Osteoblast (primary cell): Measurements from ENCODE around the gene PKIG. TPM values are rescaled to one million over a fixed set of nuclear protein-coding genes. Genes with fewer than 3 reads are reported as not detected.

ENCODE experiments used
- DNase-seq: peaks from one replicate; pipeline ENCODE4 v3.0.0; 2011; ENCODE audit warnings: low spot score, mixed read lengths; ENCODE audit not compliant: insufficient read length; ENCODE audit errors: missing footprints
- H2AFZ ChIP-seq: 2 replicates; pipeline ENCODE4 v1.6.0; 2011; ENCODE audit warnings: mild to moderate bottlenecking, low read length
- H3K27ac ChIP-seq: 2 replicates; pipeline ENCODE4 v1.5.1; 2011; ENCODE audit warnings: mild to moderate bottlenecking, low read depth, low read length, moderate library complexity
- H3K27me3 ChIP-seq: 2 replicates; pipeline ENCODE4 v1.6.0; 2012; ENCODE audit warnings: mild to moderate bottlenecking, control low read depth, inconsistent platforms, low read length, moderate library complexity; ENCODE audit not compliant: insufficient read depth
- H3K36me3 ChIP-seq: 2 replicates; pipeline ENCODE4 v1.5.1; 2011; ENCODE audit warnings: mild to moderate bottlenecking, low read length, control low read depth, moderate library complexity; ENCODE audit not compliant: insufficient read depth
- H3K4me1 ChIP-seq: 2 replicates; pipeline ENCODE4 v1.5.1; 2011; ENCODE audit warnings: mild to moderate bottlenecking, low read length, control low read depth, moderate library complexity; ENCODE audit not compliant: insufficient read depth
- H3K4me2 ChIP-seq: 2 replicates; pipeline ENCODE4 v1.6.0; 2011; ENCODE audit warnings: mild to moderate bottlenecking, low read length; ENCODE audit not compliant: insufficient read depth
- H3K4me3 ChIP-seq: fragments of 200-600 bp; sonication (generic); 3 replicates; pipeline ENCODE4 v1.5.1; 2012; ENCODE audit warnings: mild to moderate bottlenecking, low read length, inconsistent platforms; ENCODE audit not compliant: insufficient read depth
- H3K79me2 ChIP-seq: 2 replicates; pipeline ENCODE4 v1.6.0; 2012; ENCODE audit warnings: mild to moderate bottlenecking, low read length, control low read depth, inconsistent platforms; ENCODE audit not compliant: insufficient read depth
- H3K9me3 ChIP-seq: 2 replicates; pipeline ENCODE4 v1.5.1; 2011; ENCODE audit warnings: low read depth, low read length, control low read depth
- H4K20me1 ChIP-seq: 2 replicates; pipeline ENCODE4 v1.6.0; 2012; ENCODE audit warnings: mild to moderate bottlenecking, low read length, control low read depth; ENCODE audit not compliant: insufficient read depth
- CTCF ChIP-seq: IDR thresholded peaks from 2 replicates; pipeline ENCODE4 v1.5.1; 2011; ENCODE audit warnings: mild to moderate bottlenecking, low read depth, low read length, moderate library complexity; ENCODE audit errors: extremely low read depth
- total RNA-seq: library from RNA; depleted of rRNA; stranded (reverse); fragments of >200 nt; gene quantifications from 2 replicates; pipeline ENCODE4 v1.2.3, GENCODE V29; 2012

PKIG gene
- total RNA-seq, 1 donor: 107 TPM

- TF ChIP-seq CTCF: no peak
- no peak for DNase-seq
- H3K9me3 ChIP-seq: no peaks in the 10 kb centered on the region
- no peak overlapping the region for H3K4me3 ChIP-seq
- H2AFZ ChIP-seq: no peak overlapping the region
- H3K79me2 ChIP-seq: no peaks in the 10 kb centered on the region
- H3K27me3 ChIP-seq: no peaks in the 10 kb centered on the region
- no peaks in the 10 kb centered on the region for H4K20me1 ChIP-seq
- H3K27ac ChIP-seq: no peak overlapping the region
- no peak overlapping the region for H3K4me2 ChIP-seq
- peaks cover 9% of the 10 kb centered on the region for H3K4me1 ChIP-seq
- H3K36me3 ChIP-seq: peaks cover 3% of the 10 kb centered on the region
Observed at GRCh38 chr20:44637522-44638372, 55.4 kb downstream of the PKIG start.

- Histone ChIP-seq H2AFZ (no peak overlapping the region), H4K20me1 (no peaks in the 10 kb centered on the region), H3K4me2 (no peak overlapping the region), H3K79me2 (no peaks in the 10 kb centered on the region), H3K4me3 (no peak overlapping the region), H3K27me3 (no peaks in the 10 kb centered on the region), H3K27ac (no peak overlapping the region), H3K4me1 (peaks cover 27% of the 10 kb centered on the region), H3K9me3 (no peaks in the 10 kb centered on the region), H3K36me3 (no peaks in the 10 kb centered on the region)
- TF ChIP-seq CTCF: no peak
- DNase-seq: no peak
Observed at GRCh38 chr20:44640522-44640921, 58.1 kb downstream of the PKIG start.

- no peak overlapping the region for H2AFZ ChIP-seq
- H3K27ac ChIP-seq: no peak overlapping the region
- no peak overlapping the region for H3K4me2 ChIP-seq
- no peaks in the 10 kb centered on the region for H3K27me3 ChIP-seq
- no peak overlapping the region for H3K4me3 ChIP-seq
- no peak for TF ChIP-seq CTCF
- no peaks in the 10 kb centered on the region for H3K9me3 ChIP-seq
- H3K79me2 ChIP-seq: no peaks in the 10 kb centered on the region
- no peaks in the 10 kb centered on the region for H3K36me3 ChIP-seq
- H4K20me1 ChIP-seq: no peaks in the 10 kb centered on the region
- peaks cover 27% of the 10 kb centered on the region for H3K4me1 ChIP-seq
- no peak for DNase-seq
Observed at GRCh38 chr20:44641325-44641724, 58.9 kb downstream of the PKIG start.

GRCh38 chr20:44642203-44643153, 60.1 kb downstream of the PKIG start:
- H4K20me1 ChIP-seq: no peaks in the 10 kb centered on the region
- no peaks in the 10 kb centered on the region for H3K79me2 ChIP-seq
- TF ChIP-seq CTCF: no peak
- peak overlapping the region; percentile 88 for H2AFZ ChIP-seq
- H3K4me2 ChIP-seq: peak overlapping the region; percentile 50
- no peaks in the 10 kb centered on the region for H3K9me3 ChIP-seq
- H3K4me1 ChIP-seq: peaks cover 34% of the 10 kb centered on the region
- no peaks in the 10 kb centered on the region for H3K27me3 ChIP-seq
- peak; percentile 90 for DNase-seq
- H3K36me3 ChIP-seq: no peaks in the 10 kb centered on the region
- H3K4me3 ChIP-seq: peak overlapping the region; percentile 16
- H3K27ac ChIP-seq: peak overlapping the region; percentile 80
